Measurements from ENCODE around the gene CIDEB. TPM values are rescaled to one million over a fixed set of nuclear protein-coding genes. Genes with fewer than 3 reads are reported as not detected.

CIDEB gene
- total RNA-seq, 1 experiment from 2014 or later, result not detected

DNA sequence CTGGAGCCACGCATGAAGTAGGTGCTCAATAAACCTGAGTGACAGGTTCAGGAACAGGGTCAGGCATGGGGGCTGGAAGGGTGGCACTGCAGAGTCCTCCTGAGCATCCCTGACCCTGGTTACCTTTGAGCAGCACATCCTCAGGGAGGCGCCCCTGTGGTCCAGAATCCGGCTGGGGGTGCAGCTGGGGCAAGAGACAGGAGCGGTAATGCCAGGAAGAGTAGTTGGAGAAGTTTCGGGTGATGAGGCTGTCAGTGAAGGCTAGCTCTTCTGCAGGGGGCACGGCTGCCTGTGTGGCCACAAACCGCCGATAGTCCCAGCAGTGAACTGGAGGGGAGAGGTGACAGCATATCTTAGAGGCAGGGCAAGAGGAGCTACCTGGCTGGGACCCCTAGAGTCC is 38.4 kb downstream of the CIDEB start:
- Histone ChIP-seq H2BK120ac (ENCODE audit: low read depth, low read length, poor library complexity, severe bottlenecking) (no peak overlapping the region), H3K4ac (ENCODE audit: low read depth, low read length) (no peak overlapping the region), H4K20me1 (ENCODE audit: control insufficient read depth, insufficient read depth, insufficient read length) (no peaks in the 10 kb centered on the region), H3K23me2 (ENCODE audit: insufficient read length, low read depth, low read length, poor library complexity, severe bottlenecking) (peaks cover 8% of the 10 kb centered on the region), H3K79me1 (ENCODE audit: insufficient read depth, low read depth, low read length, poor library complexity, severe bottlenecking) (no peaks in the 10 kb centered on the region), H4K5ac (ENCODE audit: insufficient read length, low read depth, low read length) (no peak overlapping the region), H2BK12ac (ENCODE audit: insufficient read length, low read depth, low read length) (no peak overlapping the region), H2BK20ac (ENCODE audit: low read depth, low read length, poor library complexity, severe bottlenecking) (no peak overlapping the region), H3T11ph (ENCODE audit: low read length) (no peak overlapping the region), H3K4me2 (ENCODE audit: insufficient read depth, insufficient read length, low read length) (no peak overlapping the region), H3K18ac (ENCODE audit: insufficient read length, low read depth, low read length) (no peak overlapping the region), H3K23ac (ENCODE audit: insufficient read length, low read depth, low read length) (no peak overlapping the region), H3K27me3 (ENCODE audit: insufficient read depth, low read length) (no peaks in the 10 kb centered on the region), H2BK15ac (ENCODE audit: low read depth, low read length) (no peak overlapping the region), H3K4me1 (ENCODE audit: insufficient read depth, low read length) (no peaks in the 10 kb centered on the region), H3K9me3 (ENCODE audit: control insufficient read depth, low read depth, low read length) (no peaks in the 10 kb centered on the region), H2AK5ac (ENCODE audit: insufficient read length, low read length) (no peak overlapping the region), H4K91ac (ENCODE audit: insufficient read length, low read depth, low read length) (no peak overlapping the region), H2BK5ac (ENCODE audit: insufficient read length, low read length) (no peak overlapping the region), H3K27ac (ENCODE audit: insufficient read length, low read depth, low read length) (no peak overlapping the region), H3K79me2 (ENCODE audit: insufficient read depth, low read length) (no peaks in the 10 kb centered on the region), H3K14ac (ENCODE audit: insufficient read depth, low read length) (no peak overlapping the region), H3K56ac (ENCODE audit: insufficient read length, low read depth, low read length) (no peak overlapping the region), H3K9ac (ENCODE audit: extremely low read depth, insufficient read length, low read length) (no peak overlapping the region), H4K8ac (replicated peaks; ENCODE audit: insufficient read length, low read depth, low read length) (no peak overlapping the region), H2AFZ (ENCODE audit: low read length) (no peak overlapping the region)
- Mint-ChIP-seq H3K4me1 (peaks cover 12 to 14% of the 10 kb centered on the region in 2 experiments), H3K27me3 (ENCODE audit: low read depth) (no peaks in the 10 kb centered on the region), H3K36me3 (ENCODE audit: insufficient read depth in 1 of 3, low read depth in 3 of 3) (peaks cover 3 to 21% (median 14%) of the 10 kb centered on the region in 3 experiments; a peak in 5 of 7 replicates), H3K4me3 (no peak overlapping the region; a peak in 1 of 5 replicates), H3K9me3 (no peaks in the 10 kb centered on the region), H3K27ac (no peak overlapping the region)
- no peak for DNase-seq
- no peak for TF ChIP-seq CTCF (conservative IDR thresholded peaks at IDR 0.05)
- no CpG with 5 or more reads among the region's 8 CpGs for WGBS (ENCODE audit: extremely low coverage, insufficient read length, low lambda C conversion rate)
